ENCODE measurements around the gene SAXO1.

The SAXO1 gene

GRCh38 chr9:19033015-19033414, at the start of gene SAXO1:
Gene SAXO1, minus strand, starts transcription at chr9:19033209. Its CDS starts 301 bp downstream, at chr9:19032908.
- H3K9ac ChIP-seq (ENCODE audit: low read length), result no peak within 1 kb of the TSS
- no peak within 1 kb of the TSS for H3K27ac ChIP-seq (ENCODE audit: low read length)
- no peaks in the 10 kb centered on the region for H3K79me2 ChIP-seq (ENCODE audit: low read length)
- H3K36me3 ChIP-seq (replicated peaks; ENCODE audit: low read depth, low read length), result no peaks in the 10 kb centered on the region
- H3K27me3 ChIP-seq (ENCODE audit: low read depth, low read length), result no peaks in the 10 kb centered on the region
- no peak within 1 kb of the TSS for H3K4me3 ChIP-seq (ENCODE audit: low read length)
- H3K9me3 ChIP-seq (ENCODE audit: insufficient read depth, low read length), result no peaks in the 10 kb centered on the region
- H3K4me1 ChIP-seq (ENCODE audit: low read length), result peaks cover 10% of the 10 kb centered on the region; the same call in 1 of the 2 replicates
- H3K4me2 ChIP-seq (ENCODE audit: low read length), result no peak within 1 kb of the TSS
- no peak within 1 kb of the TSS for H2AFZ ChIP-seq (ENCODE audit: low read depth, low read length)
- no peaks in the 10 kb centered on the region for H4K20me1 ChIP-seq (ENCODE audit: insufficient read depth, low read length)
- no peak for TF ChIP-seq EZH2phosphoT487 (IDR thresholded peaks at IDR 0.05; ENCODE audit: low read depth)
- TF ChIP-seq CTCF (IDR thresholded peaks at IDR 0.05; ENCODE audit: low read depth, low read length), result no peak

- Histone ChIP-seq H3K79me2 (ENCODE audit: low read length) (no peaks in the 10 kb centered on the region; the same call in 1 of the 2 replicates), H3K9me3 (ENCODE audit: insufficient read depth, low read length) (no peaks in the 10 kb centered on the region), H3K36me3 (replicated peaks; ENCODE audit: low read depth, low read length) (peaks cover 33% of the 10 kb centered on the region), H3K27ac (ENCODE audit: low read length) (no peak overlapping the region), H3K4me2 (ENCODE audit: low read length) (no peak overlapping the region), H4K20me1 (ENCODE audit: insufficient read depth, low read length) (no peaks in the 10 kb centered on the region), H3K9ac (ENCODE audit: low read length) (no peak overlapping the region), H3K27me3 (ENCODE audit: low read depth, low read length) (no peaks in the 10 kb centered on the region), H2AFZ (ENCODE audit: low read depth, low read length) (no peak overlapping the region), H3K4me1 (ENCODE audit: low read length) (no peaks in the 10 kb centered on the region), H3K4me3 (ENCODE audit: low read length) (no peak overlapping the region)
- TF ChIP-seq EZH2phosphoT487 (IDR thresholded peaks at IDR 0.05; ENCODE audit: low read depth) (no peak), CTCF (IDR thresholded peaks at IDR 0.05; ENCODE audit: low read depth, low read length) (no peak)
These were observed 41.8 kb upstream of the SAXO1 start for GRCh38 chr9:19074836-19075235.

GRCh38 chr9:19074229-19074628, 41.2 kb upstream of the SAXO1 start:
- H2AFZ ChIP-seq (ENCODE audit: low read depth, low read length), result no peak overlapping the region
- TF ChIP-seq CTCF (IDR thresholded peaks at IDR 0.05; ENCODE audit: low read depth, low read length) (no peak), EZH2phosphoT487 (IDR thresholded peaks at IDR 0.05; ENCODE audit: low read depth) (no peak)
- H3K27me3 ChIP-seq (ENCODE audit: low read depth, low read length), result no peaks in the 10 kb centered on the region
- no peaks in the 10 kb centered on the region for H3K4me1 ChIP-seq (ENCODE audit: low read length)
- H3K9me3 ChIP-seq (ENCODE audit: insufficient read depth, low read length), result no peaks in the 10 kb centered on the region
- no peak overlapping the region for H3K4me2 ChIP-seq (ENCODE audit: low read length)
- no peak overlapping the region for H3K9ac ChIP-seq (ENCODE audit: low read length)
- H3K4me3 ChIP-seq (ENCODE audit: low read length), result no peak overlapping the region
- no peak overlapping the region for H3K27ac ChIP-seq (ENCODE audit: low read length)
- H3K79me2 ChIP-seq (ENCODE audit: low read length), result no peaks in the 10 kb centered on the region; the same call in 1 of the 2 replicates
- no peaks in the 10 kb centered on the region for H4K20me1 ChIP-seq (ENCODE audit: insufficient read depth, low read length)
- peaks cover 34% of the 10 kb centered on the region for H3K36me3 ChIP-seq (replicated peaks; ENCODE audit: low read depth, low read length)

- Histone ChIP-seq H3K9me3 (ENCODE audit: insufficient read depth, low read length) (no peaks in the 10 kb centered on the region), H3K27me3 (ENCODE audit: low read depth, low read length) (no peaks in the 10 kb centered on the region), H4K20me1 (ENCODE audit: insufficient read depth, low read length) (no peaks in the 10 kb centered on the region), H2AFZ (ENCODE audit: low read depth, low read length) (no peak overlapping the region), H3K27ac (ENCODE audit: low read length) (no peak overlapping the region), H3K4me1 (ENCODE audit: low read length) (no peaks in the 10 kb centered on the region), H3K4me3 (ENCODE audit: low read length) (no peak overlapping the region), H3K79me2 (ENCODE audit: low read length) (no peaks in the 10 kb centered on the region), H3K9ac (ENCODE audit: low read length) (no peak overlapping the region), H3K36me3 (replicated peaks; ENCODE audit: low read depth, low read length) (peaks cover 37% of the 10 kb centered on the region), H3K4me2 (ENCODE audit: low read length) (no peak overlapping the region)
- TF ChIP-seq EZH2phosphoT487 (IDR thresholded peaks at IDR 0.05; ENCODE audit: low read depth) (no peak), CTCF (IDR thresholded peaks at IDR 0.05; ENCODE audit: low read depth, low read length) (no peak)
These were observed 24.0 kb upstream of the SAXO1 start for GRCh38 chr9:19057033-19057432.

Measured in OCI-LY3 (cell line).